CD4-positive, alpha-beta T cell treated with Interleukin-12 subunit alpha and Interleukin-12 subunit beta, for 1 hour (primary cell): ENCODE results near the gene SNX3.
"Not testable (repeated sequence)": the region's sequence is repeated elsewhere in the genome, so short reads cannot be mapped to it uniquely, and the experiment has no call there.

Experiments
- DNase-seq: peaks from one replicate; pipeline ENCODE4 v3.0.0-alpha.2; 2020

Gene SNX3

DNA sequence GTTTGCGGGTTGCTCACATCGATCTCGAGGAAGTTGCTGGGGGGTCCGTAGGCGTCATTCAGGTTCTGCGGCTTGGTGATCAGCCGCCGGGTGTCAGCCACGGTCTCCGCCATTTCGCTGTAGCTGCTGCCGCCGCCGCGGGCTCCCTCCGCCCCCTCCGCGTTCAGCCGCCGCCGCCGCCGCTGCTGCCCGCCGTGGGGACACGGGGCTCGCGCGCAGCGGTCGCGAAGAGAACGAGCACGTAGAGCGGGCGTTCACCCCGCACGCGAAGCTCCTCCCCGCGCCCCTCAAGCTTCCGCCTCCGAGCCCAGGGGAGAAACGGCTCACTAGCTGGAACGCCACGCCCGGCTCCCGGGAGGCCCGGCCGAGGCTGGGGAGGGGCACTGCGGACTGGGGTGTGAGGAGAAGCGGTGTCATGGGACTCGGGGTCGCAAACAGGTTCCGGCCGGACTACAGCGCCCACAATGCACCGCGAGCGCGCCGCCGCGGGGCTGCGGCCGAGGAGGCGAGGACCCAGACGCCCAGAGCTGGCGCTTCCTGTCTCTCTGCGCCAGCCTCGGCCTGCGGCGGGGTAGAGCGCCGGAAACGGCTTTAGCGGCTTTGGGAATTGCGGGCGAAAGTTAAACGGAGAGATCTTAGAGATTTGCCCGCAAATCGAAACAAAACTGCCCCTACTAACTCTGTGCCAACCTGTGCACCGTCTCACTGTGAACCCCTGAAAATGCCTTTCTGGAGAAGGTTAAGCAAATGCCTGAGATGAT, at the start of gene SNX3:
SNX3 (minus strand) TSS at position 232 of the 761 bp plus-strand sequence; CDS start at position 113, 119 bp downstream.
- DNase-seq, result peak; percentile 91

DNA sequence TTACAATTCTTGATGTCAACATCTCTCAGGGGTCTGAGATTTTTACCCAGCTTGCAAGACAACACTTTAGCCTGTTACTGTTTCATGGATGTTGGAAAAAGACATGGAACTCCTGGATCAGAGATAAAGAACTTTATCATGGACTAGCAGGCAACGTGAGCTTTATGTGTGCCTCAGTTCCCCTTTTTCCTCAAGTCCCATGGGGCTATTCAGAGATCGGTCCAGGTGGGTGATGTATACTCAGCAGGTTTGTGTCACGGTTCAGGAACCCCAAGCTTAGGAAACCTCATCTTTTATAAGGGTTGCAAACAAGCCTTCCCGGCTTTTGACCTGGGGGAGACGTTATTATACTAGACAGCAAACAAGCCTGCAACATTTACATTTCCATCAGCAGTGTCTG, 49.0 kb upstream of the SNX3 start:
- no peak for DNase-seq

- not testable (repeated sequence) for DNase-seq
Observed at GRCh38 chr6:108308641-108309040, 47.8 kb upstream of the SNX3 start.

DNA sequence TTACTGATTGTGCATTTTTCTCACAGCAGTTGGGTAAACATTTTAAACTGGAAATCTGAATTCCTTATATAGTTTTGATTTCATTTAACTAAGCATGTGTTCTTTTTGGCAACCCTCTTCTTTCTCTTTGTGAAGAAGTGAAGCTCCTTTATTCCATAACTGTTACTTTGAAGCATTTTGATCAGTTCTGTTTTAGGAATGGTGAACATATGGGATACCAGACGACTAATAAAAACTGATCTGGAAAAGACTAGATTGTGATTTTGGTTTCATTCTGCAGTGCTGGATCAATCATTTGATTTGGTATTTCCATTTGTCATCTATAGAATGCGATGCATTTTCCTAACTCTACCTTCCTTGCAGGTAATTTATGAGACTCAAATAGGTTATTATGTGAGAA, 43.8 kb upstream of the SNX3 start:
- no peak for DNase-seq

DNA sequence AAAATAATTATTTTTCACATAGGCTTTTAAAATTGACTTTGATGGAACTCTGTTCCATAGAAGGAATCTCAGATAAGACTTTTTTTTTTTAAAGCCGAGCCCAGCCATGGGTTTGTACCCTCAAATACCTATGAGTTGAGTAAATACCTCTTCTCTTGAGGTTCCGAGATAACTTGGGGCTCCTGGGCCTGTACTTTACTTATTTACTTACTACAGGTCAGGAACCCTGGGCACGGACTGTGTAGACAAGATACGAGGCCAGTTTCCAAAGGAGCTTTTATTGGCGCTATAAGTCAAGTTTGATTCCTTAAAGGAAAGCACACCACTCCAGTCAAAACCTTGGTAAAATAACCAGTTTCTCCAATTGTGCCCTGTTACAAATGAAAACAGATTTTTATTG, 41.5 kb upstream of the SNX3 start:
- no peak for DNase-seq

- no peak for DNase-seq
Observed at GRCh38 chr6:108295676-108296075, 34.8 kb upstream of the SNX3 start.

GRCh38 chr6:108294727-108295625, 34.1 kb upstream of the SNX3 start, which contains the start of gene AFG1L:
Gene AFG1L (plus strand): TSS chr6:108295054. CDS start chr6:108295080, 26 bp downstream.
- peak; percentile 87 for DNase-seq

- DNase-seq, result no peak
Observed at GRCh38 chr6:108294297-108294726, 33.5 kb upstream of the SNX3 start.

DNA sequence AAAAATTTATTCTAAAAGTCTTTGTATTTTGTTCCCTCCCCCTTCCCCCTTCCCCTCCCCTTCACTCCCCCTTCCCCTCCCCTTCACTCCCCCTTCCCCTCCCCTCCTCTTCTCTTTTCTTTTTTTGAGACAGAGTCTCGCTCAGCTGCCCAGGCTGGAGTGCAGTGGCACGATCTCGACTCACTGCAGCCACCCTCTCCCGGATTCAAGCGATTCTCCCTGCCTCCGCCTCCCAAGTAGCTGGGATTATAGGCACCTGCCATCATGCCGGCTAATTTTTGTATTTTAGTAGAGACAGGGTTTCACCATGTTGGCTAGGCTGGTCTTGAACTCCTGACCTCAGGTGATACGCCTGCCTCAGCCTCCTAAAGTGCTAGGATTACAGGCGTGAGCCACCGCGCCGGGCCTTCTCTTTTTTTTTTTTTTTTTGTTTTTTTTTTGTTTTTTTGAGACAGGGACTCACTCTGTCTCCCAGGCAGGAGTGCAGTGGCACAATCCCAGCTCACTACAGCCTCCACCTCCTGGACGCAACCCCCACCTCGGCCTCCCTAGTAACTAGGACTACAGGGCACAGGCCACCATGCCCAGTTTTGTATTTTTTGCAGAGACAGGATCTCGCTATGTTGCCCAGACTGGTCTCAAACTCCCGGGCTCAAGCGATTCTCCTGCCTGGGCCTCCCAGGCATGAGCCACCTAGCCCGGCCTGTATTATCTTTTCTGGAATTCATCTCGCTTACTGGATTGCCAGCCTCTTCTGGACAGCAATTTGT, 32.9 kb upstream of the SNX3 start:
- DNase-seq, result no peak

DNA sequence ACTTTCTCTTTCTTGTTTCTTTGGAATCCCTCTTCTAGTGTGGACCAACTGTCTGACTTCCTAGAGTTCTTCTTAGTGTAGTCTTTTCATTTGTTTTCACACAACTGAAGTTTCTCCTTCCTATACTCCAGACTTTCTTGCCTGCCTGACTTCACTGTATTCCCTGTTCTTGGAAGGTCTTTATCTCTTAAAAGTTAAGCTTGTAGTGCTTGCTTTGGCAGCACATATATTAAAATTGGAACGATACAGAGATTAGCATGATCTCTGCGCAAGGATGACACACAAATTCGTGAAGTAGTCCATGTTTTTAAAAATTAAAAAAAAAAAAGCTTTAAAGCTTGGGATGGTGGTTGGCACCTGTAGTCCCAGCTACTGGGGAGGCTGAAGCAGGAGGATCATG, 31.7 kb upstream of the SNX3 start:
- not testable (repeated sequence) for DNase-seq

GRCh38 chr6:108291091-108291490, 30.3 kb upstream of the SNX3 start:
- no peak for DNase-seq

GRCh38 chr6:108288742-108289141, 27.9 kb upstream of the SNX3 start:
- DNase-seq, result no peak

DNA sequence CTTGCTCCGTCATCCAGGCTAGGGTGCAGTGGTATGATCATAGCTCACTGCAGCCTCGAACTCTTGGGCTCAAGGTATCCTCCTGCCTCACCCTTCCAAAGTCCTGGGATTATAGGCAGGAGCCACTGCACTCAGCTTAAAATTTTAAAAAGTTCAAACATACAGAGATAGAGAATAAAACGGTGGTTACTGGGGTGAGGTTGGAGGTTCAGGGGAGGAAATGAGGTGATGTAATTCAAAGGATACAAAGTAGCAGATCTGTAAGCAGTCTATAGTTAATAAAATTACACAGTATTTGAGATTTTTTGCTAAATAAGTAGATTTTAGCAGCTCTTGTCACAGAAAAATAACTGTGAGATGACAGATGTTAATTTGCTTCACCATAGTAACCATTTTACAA, 26.5 kb upstream of the SNX3 start:
- DNase-seq, result no peak

DNA sequence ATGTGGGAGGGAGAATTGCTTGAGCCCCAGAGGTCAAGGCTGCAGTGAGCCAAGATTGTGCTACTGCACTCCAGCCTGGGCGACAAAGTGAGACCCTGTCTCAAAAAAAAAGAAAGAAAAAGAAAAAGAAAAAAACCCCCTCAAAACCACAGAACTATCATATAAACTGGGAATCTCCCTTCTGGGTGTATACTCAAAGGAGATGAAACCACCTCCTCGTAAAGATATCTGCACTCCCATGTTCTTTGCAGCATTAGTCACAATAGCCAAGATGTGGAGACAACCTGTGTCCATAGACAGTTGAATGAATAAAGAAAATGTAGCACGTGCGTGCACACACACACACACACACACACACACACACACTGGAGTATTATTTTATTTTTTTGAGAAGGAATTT, 25.5 kb upstream of the SNX3 start:
- no peak for DNase-seq

DNA sequence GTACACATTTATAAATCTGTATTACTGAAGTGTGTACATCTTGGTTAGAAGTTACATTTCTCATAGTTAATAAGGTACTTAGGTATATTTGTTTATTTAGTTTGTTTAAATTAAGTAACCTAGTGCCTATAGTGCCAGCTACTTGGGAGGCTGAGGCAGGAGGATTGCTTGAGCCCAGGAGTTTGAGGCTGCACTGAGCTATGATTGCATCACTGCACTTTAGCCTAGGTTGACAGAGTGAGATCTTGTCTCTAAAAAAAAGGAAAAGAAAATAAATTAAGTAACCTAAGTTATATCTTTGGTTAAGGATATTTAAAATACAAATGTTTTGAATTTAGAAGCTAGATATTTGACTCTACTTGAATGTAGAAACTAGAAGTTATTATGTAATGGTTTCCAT, 24.5 kb upstream of the SNX3 start:
- no peak for DNase-seq

DNA sequence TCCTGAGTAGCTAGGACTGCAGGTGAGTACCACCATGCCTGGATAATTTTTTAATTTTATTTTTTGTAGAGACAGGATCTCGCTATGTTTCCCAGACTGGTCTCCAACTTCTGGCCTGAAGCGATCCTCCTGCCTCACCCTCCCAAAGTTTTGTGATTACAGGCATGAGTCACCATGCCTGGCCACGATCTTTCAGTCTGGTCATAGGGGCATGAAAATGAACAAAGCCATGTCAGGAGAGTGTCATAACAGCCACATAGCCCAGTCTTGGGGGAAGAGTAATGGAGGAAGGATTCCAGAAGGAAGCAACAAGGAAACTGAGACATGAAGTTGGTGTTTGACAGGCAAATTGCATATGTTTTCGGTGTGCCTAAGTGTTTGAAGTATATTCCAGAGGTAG, 17.0 kb upstream of the SNX3 start:
- DNase-seq, result no peak

GRCh38 chr6:108277295-108277694, 16.5 kb upstream of the SNX3 start:
- no peak for DNase-seq

GRCh38 chr6:108275976-108276375, 15.1 kb upstream of the SNX3 start:
- no peak for DNase-seq

GRCh38 chr6:108274546-108274945, 13.7 kb upstream of the SNX3 start:
- DNase-seq, result no peak

DNA sequence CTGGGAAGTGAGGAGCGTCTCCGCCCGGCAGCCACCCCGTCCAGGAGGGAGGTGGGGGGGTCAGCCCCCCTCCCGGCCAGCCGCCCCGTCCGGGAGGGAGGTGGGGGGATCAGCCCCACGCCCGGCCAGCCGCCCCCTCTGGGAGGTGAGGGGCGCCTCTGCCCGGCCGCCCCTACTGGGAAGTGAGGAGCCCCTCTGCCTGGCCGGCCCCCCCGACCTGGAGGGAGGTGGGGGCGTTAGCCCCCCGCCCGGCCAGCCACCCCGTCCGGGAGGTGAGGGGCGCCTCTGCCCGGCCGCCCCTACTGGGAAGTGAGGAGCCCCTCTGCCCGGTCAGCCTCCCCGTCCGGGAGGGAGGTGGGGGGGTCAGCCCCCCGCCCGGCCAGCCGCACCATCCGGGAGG, 9.1 kb upstream of the SNX3 start:
- DNase-seq, result not testable (repeated sequence)

DNA sequence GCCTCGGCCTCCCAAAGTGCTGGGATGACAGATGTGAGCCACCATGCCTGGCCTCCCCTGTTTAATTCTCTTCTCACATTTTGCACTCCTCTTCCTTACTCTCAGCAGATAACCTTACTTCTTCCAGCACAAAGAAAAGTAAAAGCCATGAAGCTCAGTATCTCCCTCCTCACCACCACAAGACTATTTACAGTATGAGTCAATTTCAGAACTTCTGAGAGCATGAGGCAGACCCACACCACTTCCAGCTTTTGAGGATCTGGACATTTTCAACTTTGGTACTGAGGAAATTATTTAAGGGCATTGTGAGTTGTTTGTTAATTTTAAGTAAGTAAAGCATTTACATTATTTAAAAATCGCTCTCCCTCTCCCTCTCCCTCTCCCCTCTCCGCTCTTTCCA, 8.0 kb upstream of the SNX3 start:
- DNase-seq, result no peak

DNA sequence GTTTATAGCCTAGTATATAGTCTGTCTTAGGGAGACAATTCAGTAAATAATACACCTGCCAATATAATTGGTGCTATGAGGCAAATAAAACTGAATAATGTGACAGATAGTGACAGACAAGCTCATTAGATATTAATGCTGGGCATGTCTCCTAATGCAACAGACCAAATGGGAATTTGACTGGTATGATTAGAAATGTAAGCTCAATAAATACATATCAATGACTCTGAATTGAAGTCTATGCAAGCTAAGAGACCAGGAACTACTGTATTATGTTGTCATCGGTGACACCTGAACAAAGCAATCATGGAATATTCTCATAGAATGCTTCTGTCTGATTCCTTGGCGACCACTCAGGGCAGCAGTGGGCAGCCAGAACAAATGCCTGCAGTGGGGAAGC, 2.5 kb upstream of the SNX3 start:
- DNase-seq, result no peak

- DNase-seq, result peak; percentile 22
Observed at GRCh38 chr6:108260126-108260808, 573 bp downstream of the SNX3 start.
